ENCODE data around the gene C1orf105. TPM values are rescaled to one million over a fixed set of nuclear protein-coding genes. Genes with fewer than 3 reads are reported as not detected.

The C1orf105 gene
- total RNA-seq, 1 experiment from 2014 or later: not detected

Other genes starting within 250 kb of the C1orf105 start
- gene PIGC, start 23.4 kb downstream of the C1orf105 start, total RNA-seq (2014; rRNA removed; shearing (Covaris generic)): 22.5 and 25.3 TPM in 2 replicates
- gene SUCO, start 112.5 kb downstream of the C1orf105 start, total RNA-seq (2014; rRNA removed; shearing (Covaris generic)): 15.0 and 15.9 TPM in 2 replicates
- not detected in 2 replicates for gene FASLG, start 238.4 kb downstream of the C1orf105 start, total RNA-seq (2014; rRNA removed; shearing (Covaris generic))

Measured in SK-MEL-5 (cell line).